ENCODE measurements around the gene GREB1L.
"Not testable (repeated sequence)": the region's sequence is repeated elsewhere in the genome, so short reads cannot be mapped to it uniquely, and the experiment has no call there.

GREB1L gene

DNA sequence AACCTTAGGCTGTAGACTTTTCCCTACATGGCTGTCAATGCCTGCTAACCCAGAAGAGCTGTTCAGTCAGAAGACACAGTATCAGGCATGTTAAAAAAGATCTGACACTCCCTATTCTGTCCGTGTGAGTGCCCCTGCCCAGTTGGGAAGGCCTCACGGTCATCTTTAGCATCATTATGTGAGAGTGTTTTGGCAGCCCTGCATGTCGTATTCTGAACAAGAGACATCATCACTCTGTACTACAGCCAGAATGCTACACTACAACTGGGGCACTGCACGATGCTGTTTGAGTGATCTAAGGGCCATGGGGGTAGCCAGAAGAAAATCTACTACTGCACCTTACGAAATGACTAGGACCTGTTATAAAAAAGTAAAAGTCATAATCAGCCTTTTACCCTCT, 67.2 kb downstream of the GREB1L start:
- no peak for DNase-seq

DNA sequence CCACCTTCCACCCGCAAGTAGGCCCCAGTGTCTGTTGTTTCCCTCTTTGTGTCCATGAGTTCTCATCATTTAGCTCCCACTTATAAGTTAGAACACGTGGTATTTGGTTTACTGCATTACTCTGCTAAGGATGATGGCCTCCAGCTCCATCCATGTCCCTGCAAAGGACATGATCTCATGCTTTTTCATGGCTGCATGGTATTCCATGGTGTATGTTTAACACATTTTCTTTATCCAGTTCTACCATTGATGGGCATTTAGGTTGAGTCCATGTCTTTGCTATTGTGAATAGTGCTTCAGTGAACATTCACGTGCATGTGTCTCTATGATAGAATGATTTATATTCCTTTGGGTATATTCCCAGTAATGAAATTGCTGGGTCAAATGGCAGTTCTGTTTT, 69.9 kb downstream of the GREB1L start:
- not testable (repeated sequence) for DNase-seq

DNA sequence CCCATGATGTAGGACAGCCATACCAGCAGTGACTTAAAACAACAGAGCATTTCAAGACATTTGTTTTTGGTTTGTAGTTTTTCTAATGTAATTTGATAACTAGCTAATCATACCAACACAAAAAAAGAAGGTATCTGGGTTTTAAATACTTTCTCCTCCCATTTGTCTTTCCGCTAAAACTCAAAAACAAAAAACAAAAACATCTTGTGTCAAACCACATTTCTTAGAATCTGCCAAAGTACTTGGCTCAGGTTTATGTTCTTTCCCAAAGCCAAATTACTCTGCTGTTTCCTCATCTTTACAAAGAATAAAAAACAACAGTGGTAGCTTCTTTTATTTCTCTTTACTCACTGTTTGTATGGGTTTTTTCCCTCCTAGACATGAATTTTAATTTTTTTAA, 71.5 kb downstream of the GREB1L start:
- DNase-seq = no peak

GRCh38 chr18:21314724-21315123, 72.7 kb downstream of the GREB1L start:
- DNase-seq = no peak

GRCh38 chr18:21315126-21315525, 73.1 kb downstream of the GREB1L start:
- DNase-seq = not testable (repeated sequence)

- no peak for DNase-seq
Measured at GRCh38 chr18:21315741-21316197, 73.7 kb downstream of the GREB1L start.

DNA sequence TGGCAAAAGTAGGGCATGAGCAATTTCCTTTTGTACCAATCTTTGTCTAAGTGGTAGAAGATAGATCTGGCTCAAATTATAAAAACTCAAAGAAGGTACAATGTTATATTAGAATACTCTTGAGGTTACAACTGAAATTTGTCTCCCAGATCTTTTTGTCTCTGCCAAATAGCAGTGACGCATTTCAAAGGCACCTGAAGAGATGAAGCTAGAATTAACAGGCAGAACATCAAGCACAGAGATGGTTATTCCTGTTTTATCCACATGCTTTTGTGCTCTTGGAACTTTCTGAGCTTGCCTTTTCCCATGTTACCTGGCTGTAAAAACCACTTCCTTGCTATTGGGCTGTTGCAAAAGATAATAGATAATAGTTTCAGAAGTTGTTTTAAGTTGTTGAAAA, 74.3 kb downstream of the GREB1L start:
- no peak for DNase-seq

GRCh38 chr18:21321711-21322110, 79.7 kb downstream of the GREB1L start:
- DNase-seq = no peak

- no peak for DNase-seq
Measured at GRCh38 chr18:21327101-21327500, 85.1 kb downstream of the GREB1L start.

DNA sequence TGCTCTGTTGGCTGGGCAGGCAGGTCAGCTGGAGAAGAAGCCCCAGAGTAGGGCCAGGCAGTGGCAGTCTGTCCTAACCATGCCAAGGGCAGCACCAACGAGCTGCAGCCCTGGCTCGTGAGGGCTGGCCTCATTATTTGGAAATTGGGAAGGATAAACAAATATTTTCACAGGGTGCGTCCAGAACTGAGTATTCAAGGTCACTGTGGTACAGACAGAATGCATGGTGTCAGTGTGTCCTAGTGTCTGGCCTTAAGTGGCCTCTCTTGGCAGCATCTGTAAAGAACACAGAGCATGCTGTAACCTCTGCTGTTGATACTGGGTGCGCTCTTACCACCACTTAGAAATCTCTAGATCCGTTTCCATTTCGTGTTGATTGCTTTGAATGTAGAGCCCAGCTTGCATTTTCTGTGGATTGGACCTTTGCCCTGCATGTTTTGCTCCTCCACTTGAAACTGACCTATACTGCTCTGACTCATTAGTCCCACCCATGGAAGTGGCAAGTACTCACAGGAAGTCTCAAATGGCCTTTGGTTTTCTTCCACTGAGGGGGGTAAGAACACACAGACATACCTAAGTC, 88.2 kb downstream of the GREB1L start:
- DNase-seq = no peak

GRCh38 chr18:21331065-21331464, 89.0 kb downstream of the GREB1L start:
- no peak for DNase-seq

GRCh38 chr18:21335927-21336488, 94.0 kb downstream of the GREB1L start:
- no peak for DNase-seq

DNA sequence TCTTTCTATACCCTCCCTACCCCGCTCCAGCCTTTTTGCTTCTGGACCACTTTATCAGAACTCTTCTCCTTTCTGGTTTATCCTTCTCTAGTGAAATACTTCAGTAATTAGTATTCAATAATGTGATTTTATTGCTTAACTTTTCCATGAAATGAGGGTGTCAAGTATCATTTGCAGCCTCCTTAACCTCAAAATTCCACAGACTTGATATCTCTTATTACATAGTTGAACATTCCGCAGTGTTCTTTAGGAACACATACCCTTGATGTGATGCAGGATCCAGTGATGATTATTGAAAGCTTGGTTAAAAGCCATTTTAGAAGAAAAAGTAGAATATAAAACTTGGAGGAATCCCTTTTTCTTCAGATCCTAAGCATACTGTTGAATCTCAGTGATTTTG, 94.8 kb downstream of the GREB1L start:
- DNase-seq = no peak

GRCh38 chr18:21341141-21341540, 99.1 kb downstream of the GREB1L start:
- DNase-seq = no peak

- DNase-seq = no peak
Measured at GRCh38 chr18:21342372-21342771, 100.3 kb downstream of the GREB1L start.

- DNase-seq = no peak
Measured at GRCh38 chr18:21344860-21345259, 102.8 kb downstream of the GREB1L start.

- no peak for DNase-seq
Measured at GRCh38 chr18:21345840-21346239, 103.8 kb downstream of the GREB1L start.

- no peak for DNase-seq
Measured at GRCh38 chr18:21359746-21360145, 117.7 kb downstream of the GREB1L start.

DNA sequence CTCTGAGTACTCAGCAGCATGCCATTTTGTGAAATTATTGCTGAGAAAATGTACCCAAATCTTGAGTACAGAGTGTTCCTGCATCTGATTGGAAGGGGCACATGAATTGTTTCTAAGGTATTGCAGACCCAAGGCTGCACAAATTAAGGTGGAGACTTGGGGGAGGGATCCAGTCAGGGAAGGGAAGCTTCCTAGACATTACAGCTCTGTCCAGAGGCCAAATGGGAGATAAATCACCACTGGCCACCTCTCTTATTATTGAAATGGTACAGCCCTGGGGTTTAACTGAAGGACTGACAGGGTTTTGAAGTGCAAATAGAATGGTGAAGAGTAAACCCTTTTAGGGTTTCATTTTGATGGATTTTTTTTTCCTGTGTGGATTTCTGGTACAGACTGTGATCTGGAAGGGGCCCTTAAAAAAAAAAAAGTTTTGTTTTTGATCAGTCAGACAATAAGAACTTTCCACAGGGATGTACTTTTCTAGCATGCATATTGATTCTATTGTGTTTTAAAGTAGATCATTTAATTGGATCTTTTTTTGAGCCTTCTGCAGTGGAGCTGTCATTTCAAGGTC, 119.4 kb downstream of the GREB1L start:
- DNase-seq = no peak

GRCh38 chr18:21362831-21363230, 120.8 kb downstream of the GREB1L start:
- DNase-seq = no peak

- no peak for DNase-seq
Measured at GRCh38 chr18:21363348-21363747, 121.3 kb downstream of the GREB1L start.

DNA sequence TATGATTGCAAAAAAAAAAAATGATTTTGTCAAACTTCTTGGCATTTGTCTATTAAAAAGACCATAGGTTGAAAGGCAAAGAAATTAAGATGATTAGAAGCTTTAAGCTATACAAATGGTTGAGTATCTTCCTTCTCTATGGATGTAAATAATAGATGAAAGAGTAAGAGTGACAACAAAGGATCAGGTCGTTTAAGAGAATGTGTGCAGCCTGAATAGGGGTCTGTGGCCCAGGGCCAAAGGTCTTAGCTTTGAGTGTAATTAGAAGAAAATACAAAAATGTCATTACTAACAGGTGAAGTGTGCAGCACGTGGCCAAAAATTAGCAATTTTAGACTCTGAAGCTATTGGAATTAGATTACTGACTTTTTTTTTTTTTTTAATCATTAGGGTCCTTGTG, 122.4 kb downstream of the GREB1L start:
- no peak for DNase-seq

- no peak for DNase-seq
Measured at GRCh38 chr18:21366896-21367295, 124.9 kb downstream of the GREB1L start.

DNA sequence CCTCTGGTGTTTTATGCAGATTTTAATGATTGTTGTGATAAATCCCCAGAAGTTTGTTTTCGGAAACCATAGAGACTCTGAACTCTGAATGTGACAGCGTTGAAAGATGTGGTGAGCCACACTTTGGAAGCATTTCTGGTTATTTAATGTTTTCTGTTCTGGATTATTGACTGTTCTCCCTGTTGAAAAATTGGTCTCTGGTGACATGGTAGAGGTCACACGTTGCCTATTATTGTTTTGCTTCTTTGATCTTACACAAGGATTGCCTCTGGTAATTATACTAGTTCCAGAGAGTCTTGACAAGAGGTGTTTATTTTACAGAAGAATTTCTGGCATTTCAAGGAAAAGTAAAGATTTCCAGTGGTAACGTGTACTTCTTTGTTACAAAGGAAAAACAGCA, 127.1 kb downstream of the GREB1L start:
- DNase-seq = no peak

DNA sequence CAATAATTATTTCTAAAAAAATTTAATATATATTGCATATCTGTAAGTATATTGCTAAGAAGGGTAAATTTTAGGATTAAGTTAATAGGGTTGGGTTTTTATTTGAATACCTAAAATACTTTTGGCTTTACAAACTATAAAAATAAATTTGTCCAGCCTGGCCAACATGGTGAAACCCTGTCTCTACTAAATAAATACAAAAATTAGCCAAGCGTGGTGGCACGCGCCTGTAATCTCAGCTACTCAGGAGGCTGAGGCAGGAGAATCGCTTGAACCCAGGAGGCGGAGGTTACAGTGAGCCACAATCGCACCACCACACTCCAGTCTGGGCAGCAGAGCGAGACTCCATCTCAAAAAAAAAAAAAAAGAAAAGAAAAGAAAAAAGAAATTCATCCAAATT, 127.6 kb downstream of the GREB1L start:
- not testable (repeated sequence) for DNase-seq

Data from stimulated activated CD4-positive, alpha-beta T cell treated with anti-CD3 and anti-CD28 coated beads, Interleukin-2, amount 100 ng/mL, for 48 hours (primary cell).